K562 (cell line): ENCODE data around the gene RAB24. TPM values are rescaled to one million over a fixed set of nuclear protein-coding genes. Genes with fewer than 3 reads are reported as not detected.

Source experiments
- CREM ChIP-seq: IDR thresholded peaks from 2 replicates; pipeline ENCODE4 v1.6.1; 2014; ENCODE audit warnings: antibody characterized with exemption, low read depth
- EWSR1 ChIP-seq: fragments of 450-650 bp; IDR thresholded peaks from 2 replicates; pipeline ENCODE4 v1.6.1; 2018; ENCODE audit warnings: borderline replicate concordance, mild to moderate bottlenecking, low read depth, moderate library complexity; ENCODE audit not compliant: partially characterized antibody
- HDAC1 ChIP-seq, 2 experiments: fragments of 450-650 bp; IDR thresholded peaks; 2 replicates each; pipeline ENCODE4 v1.6.1; 2016 to 2017; ENCODE audit warnings: inconsistent platforms in 1 of 2, mild to moderate bottlenecking in 1 of 2, moderate library complexity in 1 of 2
- HDAC6 ChIP-seq: IDR thresholded peaks from 2 replicates; pipeline ENCODE4 v1.6.1; 2012; ENCODE audit warnings: low read depth, mild to moderate bottlenecking, control low read depth, inconsistent platforms, low read length, moderate library complexity
- HNRNPK ChIP-seq: fragments of 200-400 bp; formaldehyde crosslinking; IDR thresholded peaks from one replicate; pipeline ENCODE4 v1.6.1; 2018; ENCODE audit warnings: mild to moderate bottlenecking, low read depth, low read length; ENCODE audit not compliant: poor library complexity, severe bottlenecking
- HNRNPUL1 ChIP-seq: fragments of 200-400 bp; formaldehyde crosslinking; IDR thresholded peaks from 2 replicates; pipeline ENCODE4 v1.6.1; 2017; ENCODE audit warnings: low read length
- KLF1 ChIP-seq: fragments of 450-650 bp; IDR thresholded peaks from 2 replicates; pipeline ENCODE4 v1.6.1; 2016; ENCODE audit warnings: missing genetic modification characterization, missing compliant biosample characterization
- MAZ ChIP-seq, 2 experiments: fragments of 450-650 bp in 1 of 2; sonication (generic) in 1 of 2; formaldehyde crosslinking; IDR thresholded peaks in 1 of 2; conservative IDR thresholded peaks in 1 of 2; 2 replicates each; pipeline versions ENCODE4 v1.4.0 to v1.5.0; 2020; ENCODE audit warnings: mild to moderate bottlenecking in 1 of 2, missing genetic modification reagents in 1 of 2
- SMARCA4 ChIP-seq: fragments of 450-650 bp; IDR thresholded peaks from 2 replicates; pipeline ENCODE4 v1.6.1; 2016
- polyA plus RNA-seq, 8 experiments: library from polyadenylated mRNA; depleted of rRNA in 4 of 8; stranded (reverse) in 5 of 8; unstranded in 3 of 8; fragments of >200 nt; fragmentation: Nextera tagmentation in 2 of 8; fragmentation: Illumina TruSeq in 1 of 8; extraction: Ambion mirVana in 2 of 8; extraction: Trizol in 1 of 8; gene quantifications; 2 replicates each; pipeline versions ENCODE4 v1.2.1 to v1.2.3, GENCODE V29; 2011 to 2014; ENCODE audit warnings: inconsistent platforms in 1 of 8, missing spikeins in 1 of 8
- total RNA-seq, 7 experiments: library from RNA; depleted of rRNA in 6 of 7; stranded (reverse); fragments of >200 nt in 6 of 7; fragmentation: Illumina TruSeq in 2 of 7; extraction: Trizol in 2 of 7; gene quantifications; 2 replicates each; pipeline versions ENCODE4 v1.2.1 to v1.2.3, GENCODE V29; 2011 to 2021; ENCODE audit warnings: low replicate concordance in 1 of 7
- TF ChIP-seq, protein P1 (sequence below): fragments of 450-650 bp; IDR thresholded peaks from 2 replicates; pipeline ENCODE4 v1.6.1; 2016; ENCODE audit warnings: low read depth
- TF ChIP-seq, protein P2 (sequence below): fragments of 250-450 bp; sonication (Bioruptor Pico); IDR thresholded peaks from 2 replicates; pipeline ENCODE4 v1.5.1; 2021; ENCODE audit warnings: mild to moderate bottlenecking
- TF ChIP-seq, protein P3 (sequence below): fragments of 450-650 bp; formaldehyde crosslinking; IDR thresholded peaks from 2 replicates; pipeline ENCODE4 v1.4.0; 2020; ENCODE audit warnings: mild to moderate bottlenecking, moderate library complexity
- TF ChIP-seq, protein P4 (sequence below): sonication (generic); formaldehyde crosslinking; IDR thresholded peaks from 2 replicates; pipeline ENCODE4 v1.8.1; 2023; ENCODE audit warnings: mild to moderate bottlenecking, missing genetic modification reagents, moderate library complexity

Gene RAB24
- total and polyA plus RNA-seq, 9 of the 15 experiments (the other 6 are each of a cell fraction or from before 2014, with no cell fraction given): 13.9 to 107 (median 34.8) TPM

DNA sequence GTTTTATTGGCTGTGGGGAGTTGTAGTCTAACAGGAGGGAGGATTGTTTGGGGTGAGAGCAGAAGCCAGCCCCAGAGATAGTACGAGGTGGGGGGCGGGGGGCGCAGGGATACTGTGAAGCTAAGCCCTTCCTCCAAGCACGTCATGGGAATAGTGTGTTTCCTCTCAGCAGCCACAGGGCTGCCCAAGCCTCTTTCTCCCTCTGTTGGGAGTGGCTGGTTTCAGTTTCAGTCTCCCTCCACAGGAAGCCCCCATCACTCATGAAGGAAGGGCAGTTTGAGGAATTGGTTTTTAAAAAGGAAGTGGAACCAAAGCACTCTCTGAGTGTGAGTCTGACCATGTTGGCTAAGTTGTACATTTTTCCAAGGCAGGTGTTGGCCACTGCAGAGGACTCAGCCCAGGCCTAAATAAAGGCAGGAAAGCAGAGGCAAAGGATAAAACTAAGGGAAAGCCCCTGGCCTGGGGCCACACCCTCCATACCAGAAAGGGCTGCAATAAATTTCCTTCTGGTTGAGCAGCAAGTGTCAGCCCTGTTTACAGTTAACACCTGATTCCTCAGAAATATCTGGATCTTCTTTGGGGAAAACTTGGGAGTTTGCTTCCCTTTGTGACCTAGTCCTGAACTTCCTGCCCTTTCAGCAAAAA is 3.2 kb downstream of the RAB24 start (continued):
- peak in 1 of 2 experiments; percentile 32; a peak in 1 of 4 replicates for TF ChIP-seq HDAC1 (IDR thresholded peaks at IDR 0.05)
- no peak for TF ChIP-seq KLF1 (tag)
- TF ChIP-seq MAZ (CRISPR knock-in tag; conservative IDR thresholded peaks at IDR 0.05 in 1 of 2, IDR thresholded peaks at IDR 0.05 in 1 of 2): peak in 1 of 2 experiments; percentile 66; a peak in 2 of 4 replicates
- TF ChIP-seq HNRNPK: no peak
- TF ChIP-seq, protein P1, sequence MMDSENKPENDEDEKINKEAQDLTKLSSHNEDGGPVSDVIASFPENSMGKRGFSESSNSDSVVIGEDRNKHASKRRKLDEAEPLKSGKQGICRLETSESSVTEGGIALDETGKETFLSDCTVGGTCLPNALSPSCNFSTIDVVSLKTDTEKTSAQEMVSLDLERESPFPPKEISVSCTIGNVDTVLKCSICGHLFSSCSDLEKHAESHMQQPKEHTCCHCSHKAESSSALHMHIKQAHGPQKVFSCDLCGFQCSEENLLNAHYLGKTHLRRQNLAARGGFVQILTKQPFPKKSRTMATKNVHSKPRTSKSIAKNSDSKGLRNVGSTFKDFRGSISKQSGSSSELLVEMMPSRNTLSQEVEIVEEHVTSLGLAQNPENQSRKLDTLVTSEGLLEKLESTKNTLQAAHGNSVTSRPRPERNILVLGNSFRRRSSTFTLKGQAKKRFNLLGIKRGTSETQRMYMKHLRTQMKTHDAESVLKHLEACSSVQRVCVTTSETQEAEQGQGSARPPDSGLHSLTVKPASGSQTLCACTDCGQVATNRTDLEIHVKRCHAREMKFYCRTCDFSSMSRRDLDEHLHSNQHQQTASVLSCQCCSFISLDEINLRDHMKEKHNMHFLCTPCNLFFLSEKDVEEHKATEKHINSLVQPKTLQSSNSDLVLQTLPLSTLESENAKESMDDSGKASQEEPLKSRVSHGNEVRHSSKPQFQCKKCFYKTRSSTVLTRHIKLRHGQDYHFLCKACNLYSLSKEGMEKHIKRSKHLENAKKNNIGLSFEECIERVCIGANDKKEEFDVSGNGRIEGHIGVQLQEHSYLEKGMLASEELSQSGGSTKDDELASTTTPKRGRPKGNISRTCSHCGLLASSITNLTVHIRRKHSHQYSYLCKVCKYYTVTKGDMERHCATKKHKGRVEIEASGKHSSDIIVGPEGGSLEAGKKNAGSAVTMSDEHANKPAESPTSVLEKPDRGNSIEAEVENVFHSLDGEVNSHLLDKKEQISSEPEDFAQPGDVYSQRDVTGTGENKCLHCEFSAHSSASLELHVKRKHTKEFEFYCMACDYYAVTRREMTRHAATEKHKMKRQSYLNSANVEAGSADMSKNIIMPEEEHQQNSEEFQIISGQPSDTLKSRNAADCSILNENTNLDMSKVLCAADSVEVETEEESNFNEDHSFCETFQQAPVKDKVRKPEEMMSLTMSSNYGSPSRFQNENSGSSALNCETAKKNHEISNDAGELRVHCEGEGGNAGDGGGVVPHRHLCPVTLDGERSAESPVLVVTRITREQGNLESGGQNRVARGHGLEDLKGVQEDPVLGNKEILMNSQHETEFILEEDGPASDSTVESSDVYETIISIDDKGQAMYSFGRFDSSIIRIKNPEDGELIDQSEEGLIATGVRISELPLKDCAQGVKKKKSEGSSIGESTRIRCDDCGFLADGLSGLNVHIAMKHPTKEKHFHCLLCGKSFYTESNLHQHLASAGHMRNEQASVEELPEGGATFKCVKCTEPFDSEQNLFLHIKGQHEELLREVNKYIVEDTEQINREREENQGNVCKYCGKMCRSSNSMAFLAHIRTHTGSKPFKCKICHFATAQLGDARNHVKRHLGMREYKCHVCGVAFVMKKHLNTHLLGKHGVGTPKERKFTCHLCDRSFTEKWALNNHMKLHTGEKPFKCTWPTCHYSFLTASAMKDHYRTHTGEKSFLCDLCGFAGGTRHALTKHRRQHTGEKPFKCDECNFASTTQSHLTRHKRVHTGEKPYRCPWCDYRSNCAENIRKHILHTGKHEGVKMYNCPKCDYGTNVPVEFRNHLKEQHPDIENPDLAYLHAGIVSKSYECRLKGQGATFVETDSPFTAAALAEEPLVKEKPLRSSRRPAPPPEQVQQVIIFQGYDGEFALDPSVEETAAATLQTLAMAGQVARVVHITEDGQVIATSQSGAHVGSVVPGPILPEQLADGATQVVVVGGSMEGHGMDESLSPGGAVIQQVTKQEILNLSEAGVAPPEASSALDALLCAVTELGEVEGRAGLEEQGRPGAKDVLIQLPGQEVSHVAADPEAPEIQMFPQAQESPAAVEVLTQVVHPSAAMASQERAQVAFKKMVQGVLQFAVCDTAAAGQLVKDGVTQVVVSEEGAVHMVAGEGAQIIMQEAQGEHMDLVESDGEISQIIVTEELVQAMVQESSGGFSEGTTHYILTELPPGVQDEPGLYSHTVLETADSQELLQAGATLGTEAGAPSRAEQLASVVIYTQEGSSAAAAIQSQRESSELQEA: no peak
- TF ChIP-seq EWSR1: no peak
- TF ChIP-seq, protein P2, sequence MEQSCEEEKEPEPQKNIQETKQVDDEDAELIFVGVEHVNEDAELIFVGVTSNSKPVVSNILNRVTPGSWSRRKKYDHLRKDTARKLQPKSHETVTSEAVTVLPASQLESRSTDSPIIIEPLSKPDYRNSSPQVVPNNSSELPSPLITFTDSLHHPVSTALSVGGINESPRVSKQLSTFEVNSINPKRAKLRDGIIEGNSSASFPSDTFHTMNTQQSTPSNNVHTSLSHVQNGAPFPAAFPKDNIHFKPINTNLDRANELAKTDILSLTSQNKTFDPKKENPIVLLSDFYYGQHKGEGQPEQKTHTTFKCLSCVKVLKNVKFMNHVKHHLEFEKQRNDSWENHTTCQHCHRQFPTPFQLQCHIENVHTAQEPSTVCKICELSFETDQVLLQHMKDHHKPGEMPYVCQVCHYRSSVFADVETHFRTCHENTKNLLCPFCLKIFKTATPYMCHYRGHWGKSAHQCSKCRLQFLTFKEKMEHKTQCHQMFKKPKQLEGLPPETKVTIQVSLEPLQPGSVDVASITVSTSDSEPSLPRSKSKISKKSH: no peak
- TF ChIP-seq HDAC6: no peak
- TF ChIP-seq CREM: peak; percentile 72
- TF ChIP-seq SMARCA4: peak; percentile 50; the same call in 1 of the 2 replicates
- TF ChIP-seq, protein P3, sequence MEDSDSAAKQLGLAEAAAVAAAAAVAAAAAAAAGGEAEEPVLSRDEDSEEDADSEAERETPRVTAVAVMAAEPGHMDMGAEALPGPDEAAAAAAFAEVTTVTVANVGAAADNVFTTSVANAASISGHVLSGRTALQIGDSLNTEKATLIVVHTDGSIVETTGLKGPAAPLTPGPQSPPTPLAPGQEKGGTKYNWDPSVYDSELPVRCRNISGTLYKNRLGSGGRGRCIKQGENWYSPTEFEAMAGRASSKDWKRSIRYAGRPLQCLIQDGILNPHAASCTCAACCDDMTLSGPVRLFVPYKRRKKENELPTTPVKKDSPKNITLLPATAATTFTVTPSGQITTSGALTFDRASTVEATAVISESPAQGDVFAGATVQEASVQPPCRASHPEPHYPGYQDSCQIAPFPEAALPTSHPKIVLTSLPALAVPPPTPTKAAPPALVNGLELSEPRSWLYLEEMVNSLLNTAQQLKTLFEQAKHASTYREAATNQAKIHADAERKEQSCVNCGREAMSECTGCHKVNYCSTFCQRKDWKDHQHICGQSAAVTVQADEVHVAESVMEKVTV (CRISPR knock-in tag): no peak
- no peak for TF ChIP-seq HNRNPUL1
- TF ChIP-seq, protein P4, sequence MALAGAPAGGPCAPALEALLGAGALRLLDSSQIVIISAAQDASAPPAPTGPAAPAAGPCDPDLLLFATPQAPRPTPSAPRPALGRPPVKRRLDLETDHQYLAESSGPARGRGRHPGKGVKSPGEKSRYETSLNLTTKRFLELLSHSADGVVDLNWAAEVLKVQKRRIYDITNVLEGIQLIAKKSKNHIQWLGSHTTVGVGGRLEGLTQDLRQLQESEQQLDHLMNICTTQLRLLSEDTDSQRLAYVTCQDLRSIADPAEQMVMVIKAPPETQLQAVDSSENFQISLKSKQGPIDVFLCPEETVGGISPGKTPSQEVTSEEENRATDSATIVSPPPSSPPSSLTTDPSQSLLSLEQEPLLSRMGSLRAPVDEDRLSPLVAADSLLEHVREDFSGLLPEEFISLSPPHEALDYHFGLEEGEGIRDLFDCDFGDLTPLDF (CRISPR knock-in tag): 0 out of 2 replicates have a peak, but pooled peaks have one; percentile 30
